HEK293 (cell line): ENCODE results near the gene ADCY4.

Experiments
- CTCF ChIA-PET: fragments of 350-600 bp; formaldehyde crosslinking; extraction: SDS; loops from one replicate; lab custom pipeline; 2021; ENCODE audit warnings: antibody characterized with exemption; lab: Yijun Ruan, JAX
- POLR2A ChIA-PET: fragments of 300-600 bp; formaldehyde crosslinking; extraction: SDS; loops from one replicate; lab custom pipeline; 2020; ENCODE audit warnings: antibody characterized with exemption, inconsistent platforms; lab: Yijun Ruan, JAX
- H3K27ac ChIP-seq: fragments of 200-500 bp; sonication (Bioruptor generic); 2 replicates; pipeline ENCODE4 v1.5.1; 2014; ENCODE audit warnings: low read depth, low read length, control low read depth, inconsistent platforms; ENCODE audit errors: extremely low read depth
- H3K36me3 ChIP-seq, 2 experiments: fragments of 200-500 bp in 1 of 2; sonication (Bioruptor generic) in 1 of 2; 1 replicate in 1 of 2; 2 replicates in 1 of 2; pipeline ENCODE4 v1.5.1; 2014 to 2017; ENCODE audit warnings: inconsistent platforms in 2 of 2, low read length in 2 of 2; ENCODE audit not compliant: control insufficient read depth in 2 of 2, insufficient read depth in 1 of 2
- H3K4me1 ChIP-seq: fragments of 200-500 bp; sonication (Bioruptor generic); 2 replicates; pipeline ENCODE4 v1.5.1; 2014; ENCODE audit warnings: mild to moderate bottlenecking, low read length, inconsistent platforms; ENCODE audit not compliant: control insufficient read depth, insufficient read depth
- H3K4me3 ChIP-seq: 2 replicates; pipeline ENCODE4 v1.5.1; 2011; ENCODE audit warnings: low read depth, mild to moderate bottlenecking, control low read depth, low read length, moderate library complexity
- H3K9me3 ChIP-seq: fragments of 200-500 bp; sonication (Bioruptor generic); 2 replicates; pipeline ENCODE4 v1.5.1; 2014; ENCODE audit warnings: low read depth, low read length, inconsistent platforms; ENCODE audit not compliant: control insufficient read depth, insufficient read depth
- AEBP2 ChIP-seq: fragments of 450-650 bp; formaldehyde crosslinking; IDR thresholded peaks from 2 replicates; pipeline ENCODE4 v1.5.1; 2016; ENCODE audit warnings: missing biosample characterization, missing genetic modification characterization, borderline replicate concordance
- ELK4 ChIP-seq: IDR thresholded peaks from 2 replicates; pipeline ENCODE4 v1.6.1; 2011; ENCODE audit warnings: mild to moderate bottlenecking, low read depth, low read length, borderline replicate concordance
- IKZF3 ChIP-seq: fragments of 450-650 bp; IDR thresholded peaks from 2 replicates; pipeline ENCODE4 v1.5.0; 2018; ENCODE audit warnings: missing biosample characterization, mild to moderate bottlenecking, missing genetic modification characterization, moderate library complexity
- OSR2 ChIP-seq: fragments of 450-650 bp; formaldehyde crosslinking; IDR thresholded peaks from 2 replicates; pipeline ENCODE4 v1.5.1; 2016; ENCODE audit warnings: missing biosample characterization, missing genetic modification characterization
- OVOL3 ChIP-seq: fragments of 450-650 bp; formaldehyde crosslinking; IDR thresholded peaks from 2 replicates; pipeline ENCODE4 v1.5.1; 2016; ENCODE audit warnings: missing biosample characterization, missing genetic modification characterization
- TRIM28 ChIP-seq: IDR thresholded peaks from 2 replicates; pipeline ENCODE4 v1.6.1; 2011; ENCODE audit warnings: low read length, control low read depth, borderline replicate concordance
- ZFP37 ChIP-seq: fragments of 450-650 bp; formaldehyde crosslinking; IDR thresholded peaks from 2 replicates; pipeline ENCODE4 v1.5.1; 2016; ENCODE audit warnings: missing biosample characterization, missing genetic modification characterization
- ZNF155 ChIP-seq: fragments of 450-650 bp; formaldehyde crosslinking; IDR thresholded peaks from 2 replicates; pipeline ENCODE4 v1.5.1; 2016; ENCODE audit warnings: missing biosample characterization, missing genetic modification characterization
- ZNF175 ChIP-seq: fragments of 450-650 bp; formaldehyde crosslinking; IDR thresholded peaks from 2 replicates; pipeline ENCODE4 v1.5.1; 2016; ENCODE audit warnings: missing biosample characterization, missing genetic modification characterization
- ZNF558 ChIP-seq: fragments of 450-650 bp; formaldehyde crosslinking; IDR thresholded peaks from 2 replicates; pipeline ENCODE4 v1.5.1; 2016; ENCODE audit warnings: missing biosample characterization, missing genetic modification characterization
- ZNF624 ChIP-seq: fragments of 450-650 bp; formaldehyde crosslinking; IDR thresholded peaks from 2 replicates; pipeline ENCODE4 v1.5.1; 2017; ENCODE audit warnings: missing biosample characterization, missing genetic modification characterization
- ZNF660 ChIP-seq: fragments of 450-650 bp; IDR thresholded peaks from 2 replicates; pipeline ENCODE4 v1.5.1; 2018; ENCODE audit warnings: missing biosample characterization, mild to moderate bottlenecking, missing genetic modification characterization
- ZNF707 ChIP-seq: fragments of 450-650 bp; formaldehyde crosslinking; IDR thresholded peaks from 2 replicates; pipeline ENCODE4 v1.5.1; 2016; ENCODE audit warnings: missing biosample characterization, missing genetic modification characterization
- ZNF837 ChIP-seq: fragments of 450-650 bp; formaldehyde crosslinking; IDR thresholded peaks from 2 replicates; pipeline ENCODE4 v1.5.1; 2016; ENCODE audit warnings: missing biosample characterization, missing genetic modification characterization
- ZSCAN5A ChIP-seq: fragments of 450-650 bp; formaldehyde crosslinking; IDR thresholded peaks from 2 replicates; pipeline ENCODE4 v1.5.1; 2016; ENCODE audit warnings: missing biosample characterization, missing genetic modification characterization

ADCY4 gene

GRCh38 chr14:24342889-24343288, 8.0 kb upstream of the ADCY4 start (continued):
- no peak for TF ChIP-seq ELK4

- no peak overlapping the region for H3K27ac ChIP-seq
- ChIA-PET POLR2A (no interaction called here), CTCF (interaction anchor here (0.7 to 2.2 kb wide), 4 partner anchors 10 to 96 kb away, joined by 3 to 10 read pairs (median 4); no protein-coding TSS in a partner anchor)
- H3K4me3 ChIP-seq, result no peak overlapping the region
- no peaks in the 10 kb centered on the region for H3K36me3 ChIP-seq
- H3K9me3 ChIP-seq, result no peaks in the 10 kb centered on the region
- no peak for TF ChIP-seq IKZF3 (tag by site-specific recombination)
- TF ChIP-seq ZFP37 (tag by site-specific recombination), result no peak
- no peak for TF ChIP-seq AEBP2 (tag by site-specific recombination)
- H3K4me1 ChIP-seq, result no peaks in the 10 kb centered on the region
Observed at GRCh38 chr14:24340606-24341005, 5.7 kb upstream of the ADCY4 start.

GRCh38 chr14:24339284-24340151, 4.6 kb upstream of the ADCY4 start, which contains the start of gene RIPK3:
Gene RIPK3, minus strand, starts transcription at chr14:24339991. Its CDS starts 165 bp downstream, at chr14:24339826.
- no peak within 1 kb of the TSS for H3K4me3 ChIP-seq
- no peaks in the 10 kb centered on the region for H3K4me1 ChIP-seq
- no peaks in the 10 kb centered on the region for H3K36me3 ChIP-seq
- no peak within 1 kb of the TSS for H3K27ac ChIP-seq
- POLR2A ChIA-PET, result no interaction called here
- no peaks in the 10 kb centered on the region for H3K9me3 ChIP-seq
- CTCF ChIA-PET, result interaction anchor here (0.7 to 16.9 kb wide), 6 partner anchors 18 to 97 kb away, joined by 3 to 468 read pairs (median 4); partner anchors contain the start of genes CBLN3 and KHNYN
- no peak for TF ChIP-seq OSR2 (tag by site-specific recombination)
- TF ChIP-seq ZNF155, result no peak
- no peak for TF ChIP-seq ZNF175 (tag by site-specific recombination)
- no peak for TF ChIP-seq OVOL3 (tag by site-specific recombination)

GRCh38 chr14:24338843-24339242, 4.0 kb upstream of the ADCY4 start:
- CTCF ChIA-PET, result interaction anchor here (0.6 to 16.9 kb wide), 4 partner anchors 9 to 93 kb away, joined by 3 to 468 read pairs (median 4); partner anchors contain the start of genes CBLN3 and KHNYN
- Histone ChIP-seq H3K27ac (no peak overlapping the region), H3K4me1 (peaks cover 4% of the 10 kb centered on the region; the same call in 1 of the 2 replicates), H3K9me3 (no peaks in the 10 kb centered on the region), H3K4me3 (no peak overlapping the region), H3K36me3 (no peaks in the 10 kb centered on the region)
- no peak for TF ChIP-seq ZNF660 (tag by site-specific recombination)
- TF ChIP-seq ZNF837 (tag by site-specific recombination), result no peak
- no peak for TF ChIP-seq TRIM28
- TF ChIP-seq ZNF707, result no peak
- TF ChIP-seq ZSCAN5A (tag by site-specific recombination), result no peak
- TF ChIP-seq ZNF558 (tag by site-specific recombination), result no peak
- no peak for TF ChIP-seq ZNF624 (tag by site-specific recombination)
- POLR2A ChIA-PET, result no interaction called here
